ENCODE measurements around the gene LRRN2. TPM values are rescaled to one million over a fixed set of nuclear protein-coding genes. Genes with fewer than 3 reads are reported as not detected.

The LRRN2 gene
- total and polyA plus RNA-seq, 9 of the 15 experiments (the other 6 are each of a cell fraction or from before 2014, with no cell fraction given): 0.05 TPM; not detected in 8

DNA sequence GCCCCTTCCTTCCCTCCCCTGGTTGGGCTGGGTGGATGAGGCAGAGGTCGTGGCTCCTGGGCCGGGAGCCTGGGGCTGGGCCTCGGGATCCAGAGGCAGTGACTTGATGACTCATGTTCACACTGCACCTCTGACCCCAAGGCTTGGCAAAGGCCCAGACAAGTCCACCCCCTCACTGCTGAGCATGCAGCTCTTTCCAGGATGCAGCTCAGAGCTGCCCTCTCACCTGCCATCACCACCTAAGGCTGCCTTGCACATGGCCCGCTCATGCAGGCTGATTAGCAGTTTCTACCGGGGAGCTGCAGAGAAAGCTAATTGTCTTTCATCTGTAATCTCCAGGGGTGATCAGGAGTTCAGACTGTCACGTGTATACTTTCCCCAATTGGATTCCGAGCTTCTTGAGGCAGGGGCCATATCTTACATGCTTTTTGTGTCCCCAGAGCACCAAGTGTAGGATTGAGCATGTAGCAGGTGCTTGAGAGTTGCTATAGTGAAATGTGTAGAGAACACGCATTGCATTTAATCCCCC lies 62.1 kb downstream of the LRRN2 start (continued):
- TF ChIP-seq OTX1 (CRISPR knock-in tag; IDR thresholded peaks at IDR 0.05) (no peak), RFX5 (IDR thresholded peaks at IDR 0.05; ENCODE audit: low read depth, low read length) (no peak), SIX5 (IDR thresholded peaks at IDR 0.05; ENCODE audit: borderline replicate concordance in 1 of 2, insufficient read depth in 1 of 2, low read depth in 1 of 2, low read length in 2 of 2) (no peak), ZNF507 (tag; conservative IDR thresholded peaks at IDR 0.05) (no peak), FUS (optimal IDR thresholded peaks at IDR 0.05; ENCODE audit: low read depth, low read length) (no peak), PCBP2 (IDR thresholded peaks at IDR 0.05; ENCODE audit: low read depth, low read length, poor library complexity, severe bottlenecking) (no peak), SMAD4 (CRISPR knock-in tag; conservative IDR thresholded peaks at IDR 0.05) (peak; percentile 48; the same call in 1 of the 2 replicates), CSDE1 (IDR thresholded peaks at IDR 0.05) (no peak), HEY1 (CRISPR knock-in tag; IDR thresholded peaks at IDR 0.05; ENCODE audit: borderline replicate concordance) (no peak), ETV5 (CRISPR knock-in tag; IDR thresholded peaks at IDR 0.05; ENCODE audit: low read depth) (no peak), YY1 (IDR thresholded peaks at IDR 0.05; ENCODE audit: borderline replicate concordance in 1 of 3, control insufficient read depth in 1 of 3, extremely low read depth in 1 of 3, insufficient read depth in 3 of 3, insufficient read length in 1 of 3, insufficient replicate concordance in 2 of 3, low read depth in 1 of 3, low read length in 2 of 3) (no peak), TSC22D4 (tag; IDR thresholded peaks at IDR 0.05) (no peak), SIN3A (IDR thresholded peaks at IDR 0.05; ENCODE audit: borderline replicate concordance in 2 of 2, control insufficient read depth in 1 of 2, low read depth in 2 of 2, low read length in 2 of 2) (0 out of 4 replicates have a peak, but pooled peaks of 1 of the 2 experiments have one; percentile 43), LCOR (CRISPR knock-in tag; IDR thresholded peaks at IDR 0.05) (no peak), ZNF253 (CRISPR knock-in tag; conservative IDR thresholded peaks at IDR 0.05) (no peak), NBN (IDR thresholded peaks at IDR 0.05; ENCODE audit: low read depth) (no peak), TOE1 (IDR thresholded peaks at IDR 0.05; ENCODE audit: borderline replicate concordance) (no peak; the same call in 1 of the 2 replicates), TOE1 (CRISPR knock-in tag; IDR thresholded peaks at IDR 0.05; ENCODE audit: borderline replicate concordance, low read depth) (no peak)
- TF ChIP-seq, protein P1, sequence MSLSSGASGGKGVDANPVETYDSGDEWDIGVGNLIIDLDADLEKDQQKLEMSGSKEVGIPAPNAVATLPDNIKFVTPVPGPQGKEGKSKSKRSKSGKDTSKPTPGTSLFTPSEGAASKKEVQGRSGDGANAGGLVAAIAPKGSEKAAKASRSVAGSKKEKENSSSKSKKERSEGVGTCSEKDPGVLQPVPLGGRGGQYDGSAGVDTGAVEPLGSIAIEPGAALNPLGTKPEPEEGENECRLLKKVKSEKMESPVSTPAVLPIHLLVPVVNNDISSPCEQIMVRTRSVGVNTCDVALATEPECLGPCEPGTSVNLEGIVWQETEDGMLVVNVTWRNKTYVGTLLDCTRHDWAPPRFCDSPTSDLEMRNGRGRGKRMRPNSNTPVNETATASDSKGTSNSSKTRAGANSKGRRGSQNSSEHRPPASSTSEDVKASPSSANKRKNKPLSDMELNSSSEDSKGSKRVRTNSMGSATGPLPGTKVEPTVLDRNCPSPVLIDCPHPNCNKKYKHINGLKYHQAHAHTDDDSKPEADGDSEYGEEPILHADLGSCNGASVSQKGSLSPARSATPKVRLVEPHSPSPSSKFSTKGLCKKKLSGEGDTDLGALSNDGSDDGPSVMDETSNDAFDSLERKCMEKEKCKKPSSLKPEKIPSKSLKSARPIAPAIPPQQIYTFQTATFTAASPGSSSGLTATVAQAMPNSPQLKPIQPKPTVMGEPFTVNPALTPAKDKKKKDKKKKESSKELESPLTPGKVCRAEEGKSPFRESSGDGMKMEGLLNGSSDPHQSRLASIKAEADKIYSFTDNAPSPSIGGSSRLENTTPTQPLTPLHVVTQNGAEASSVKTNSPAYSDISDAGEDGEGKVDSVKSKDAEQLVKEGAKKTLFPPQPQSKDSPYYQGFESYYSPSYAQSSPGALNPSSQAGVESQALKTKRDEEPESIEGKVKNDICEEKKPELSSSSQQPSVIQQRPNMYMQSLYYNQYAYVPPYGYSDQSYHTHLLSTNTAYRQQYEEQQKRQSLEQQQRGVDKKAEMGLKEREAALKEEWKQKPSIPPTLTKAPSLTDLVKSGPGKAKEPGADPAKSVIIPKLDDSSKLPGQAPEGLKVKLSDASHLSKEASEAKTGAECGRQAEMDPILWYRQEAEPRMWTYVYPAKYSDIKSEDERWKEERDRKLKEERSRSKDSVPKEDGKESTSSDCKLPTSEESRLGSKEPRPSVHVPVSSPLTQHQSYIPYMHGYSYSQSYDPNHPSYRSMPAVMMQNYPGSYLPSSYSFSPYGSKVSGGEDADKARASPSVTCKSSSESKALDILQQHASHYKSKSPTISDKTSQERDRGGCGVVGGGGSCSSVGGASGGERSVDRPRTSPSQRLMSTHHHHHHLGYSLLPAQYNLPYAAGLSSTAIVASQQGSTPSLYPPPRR (CRISPR knock-in tag; IDR thresholded peaks at IDR 0.05; ENCODE audit: borderline replicate concordance): no peak
- TF ChIP-seq, protein P2, sequence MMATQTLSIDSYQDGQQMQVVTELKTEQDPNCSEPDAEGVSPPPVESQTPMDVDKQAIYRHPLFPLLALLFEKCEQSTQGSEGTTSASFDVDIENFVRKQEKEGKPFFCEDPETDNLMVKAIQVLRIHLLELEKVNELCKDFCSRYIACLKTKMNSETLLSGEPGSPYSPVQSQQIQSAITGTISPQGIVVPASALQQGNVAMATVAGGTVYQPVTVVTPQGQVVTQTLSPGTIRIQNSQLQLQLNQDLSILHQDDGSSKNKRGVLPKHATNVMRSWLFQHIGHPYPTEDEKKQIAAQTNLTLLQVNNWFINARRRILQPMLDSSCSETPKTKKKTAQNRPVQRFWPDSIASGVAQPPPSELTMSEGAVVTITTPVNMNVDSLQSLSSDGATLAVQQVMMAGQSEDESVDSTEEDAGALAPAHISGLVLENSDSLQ (IDR thresholded peaks at IDR 0.05): peak; percentile 12; the same call in 1 of the 2 replicates

Data from K562 (cell line).